H1 (cell line): Measurements from ENCODE around the gene EXD1. TPM values are rescaled to one million over a fixed set of nuclear protein-coding genes. Genes with fewer than 3 reads are reported as not detected.

ENCODE experiments used
- CTCF ChIA-PET: fragments of 300-600 bp; sonication (Branson Sonifier 250); formaldehyde crosslinking; loops from one replicate; lab custom pipeline; 2021; ENCODE audit not compliant: partially characterized antibody; lab: Charles Lee
- POLR2A ChIA-PET: fragments of 300-600 bp; sonication (Branson Sonifier 250); formaldehyde crosslinking; loops from one replicate; lab custom pipeline; 2021; ENCODE audit warnings: inconsistent platforms; ENCODE audit not compliant: partially characterized antibody; lab: Charles Lee
- DNase-seq, 2 experiments: peaks; one replicate each; pipeline versions ENCODE4 v3.0.0 to v3.0.0-alpha.2; 2010 to 2022; ENCODE audit warnings: low spot score in 2 of 2, low read depth in 1 of 2, mixed read lengths in 1 of 2
- FAIRE-seq: peaks from 2 replicates; lab custom pipeline; 2011; peaks lifted over from hg19 to GRCh38; lab: Jason Lieb, UNC
- H2AFZ ChIP-seq: 2 replicates; pipeline ENCODE4 v1.8.1; 2012; ENCODE audit warnings: low read length, inconsistent platforms
- H2AK5ac ChIP-seq: 2 replicates; pipeline ENCODE4 v1.6.1; 2013; ENCODE audit warnings: low read depth, low read length
- H2BK120ac ChIP-seq: replicated peaks from 2 replicates; pipeline ENCODE3; 2013; ENCODE audit warnings: low read depth, low read length, inconsistent platforms
- H2BK12ac ChIP-seq: 2 replicates; pipeline ENCODE4 v1.6.1; 2013; ENCODE audit warnings: low read depth, low read length
- H2BK15ac ChIP-seq: 2 replicates; pipeline ENCODE4 v1.6.1; 2013; ENCODE audit warnings: low read length
- H2BK20ac ChIP-seq: 2 replicates; pipeline ENCODE4 v1.6.1; 2013; ENCODE audit warnings: low read length
- H2BK5ac ChIP-seq: 2 replicates; pipeline ENCODE4 v1.6.1; 2013; ENCODE audit warnings: low read depth, low read length
- H3K14ac ChIP-seq: 2 replicates; pipeline ENCODE4 v1.6.1; 2013; ENCODE audit warnings: inconsistent platforms; ENCODE audit not compliant: insufficient read length
- H3K18ac ChIP-seq: 2 replicates; pipeline ENCODE4 v1.6.1; 2013; ENCODE audit warnings: low read length; ENCODE audit errors: extremely low read depth
- H3K23ac ChIP-seq: 2 replicates; pipeline ENCODE4 v1.6.1; 2013; ENCODE audit warnings: inconsistent platforms; ENCODE audit not compliant: insufficient read length
- H3K23me2 ChIP-seq: 2 replicates; pipeline ENCODE4 v1.6.1; 2013; ENCODE audit warnings: low read depth, low read length
- H3K27ac ChIP-seq: 2 replicates; pipeline ENCODE4 v1.6.1; 2011; ENCODE audit warnings: low read depth, low read length, inconsistent platforms
- H3K27me3 ChIP-seq, 4 experiments: replicated peaks in 1 of 4; 1 replicate in 1 of 4; 2 replicates in 3 of 4; pipeline versions ENCODE4 v1.6.1 to v1.8.1; 2011 to 2013; ENCODE audit warnings: low read length in 3 of 4, mild to moderate bottlenecking in 3 of 4, inconsistent platforms in 2 of 4, mixed read lengths in 2 of 4, moderate library complexity in 1 of 4; ENCODE audit not compliant: control insufficient read depth in 3 of 4, insufficient read depth in 3 of 4; ENCODE audit errors: extremely low read depth in 1 of 4
- H3K36me3 ChIP-seq, 4 experiments: 2 replicates each; pipeline versions ENCODE4 v1.6.1 to v1.8.1; 2011 to 2013; ENCODE audit warnings: mild to moderate bottlenecking in 4 of 4, low read length in 3 of 4, moderate library complexity in 2 of 4, control low read depth in 1 of 4, inconsistent platforms in 1 of 4; ENCODE audit not compliant: insufficient read depth in 4 of 4, control insufficient read depth in 2 of 4
- H3K4ac ChIP-seq: replicated peaks from 2 replicates; pipeline ENCODE3; 2013; ENCODE audit warnings: low read length, low read depth, mixed read lengths, inconsistent platforms; ENCODE audit not compliant: insufficient read length
- H3K4me1 ChIP-seq, 4 experiments: replicated peaks in 1 of 4; 1 replicate in 1 of 4; 2 replicates in 3 of 4; pipeline versions ENCODE4 v1.6.1 to v1.8.1; 2011 to 2013; ENCODE audit warnings: low read length in 3 of 4, inconsistent platforms in 2 of 4, mixed read lengths in 1 of 4; ENCODE audit not compliant: insufficient read depth in 4 of 4, control insufficient read depth in 3 of 4
- H3K4me2 ChIP-seq, 2 experiments: 2 replicates each; pipeline versions ENCODE4 v1.6.1 to v1.8.1; 2011 to 2013; ENCODE audit warnings: low read depth in 2 of 2, low read length in 2 of 2, control low read depth in 1 of 2, inconsistent platforms in 1 of 2, mild to moderate bottlenecking in 1 of 2; ENCODE audit not compliant: insufficient read depth in 1 of 2
- H3K4me3 ChIP-seq, 4 experiments: fragments of 200-600, 300-600 bp in 1 of 4; sonication (generic), shearing (Covaris generic), sonication (Bioruptor Twin) in 1 of 4; 2 replicates each; pipeline versions ENCODE4 v1.5.1 to v1.8.1; 2011 to 2016; ENCODE audit warnings: low read length in 4 of 4, low read depth in 3 of 4, control low read depth in 2 of 4, inconsistent platforms in 2 of 4, mild to moderate bottlenecking in 2 of 4, mixed read lengths in 1 of 4, moderate library complexity in 1 of 4; ENCODE audit not compliant: insufficient read depth in 2 of 4; ENCODE audit errors: extremely low read depth in 1 of 4
- H3K56ac ChIP-seq: replicated peaks from 2 replicates; pipeline ENCODE3; 2013; ENCODE audit warnings: low read depth, mild to moderate bottlenecking, mixed read lengths, low read length, inconsistent platforms; ENCODE audit not compliant: insufficient read length
- H3K79me1 ChIP-seq: 2 replicates; pipeline ENCODE4 v1.6.1; 2013; ENCODE audit warnings: low read depth, low read length, control low read depth
- H3K79me2 ChIP-seq, 2 experiments: 2 replicates each; pipeline versions ENCODE4 v1.6.1 to v1.8.1; 2012 to 2013; ENCODE audit warnings: low read length in 2 of 2, mild to moderate bottlenecking in 2 of 2, inconsistent platforms in 1 of 2; ENCODE audit not compliant: insufficient read depth in 2 of 2, control insufficient read depth in 1 of 2
- H3K9ac ChIP-seq, 4 experiments: replicated peaks in 1 of 4; 1 replicate in 1 of 4; 2 replicates in 3 of 4; pipeline versions ENCODE4 v1.6.1 to v1.8.1; 2011 to 2013; ENCODE audit warnings: low read depth in 3 of 4, low read length in 3 of 4, control low read depth in 2 of 4, mild to moderate bottlenecking in 2 of 4, moderate library complexity in 2 of 4, inconsistent platforms in 1 of 4; ENCODE audit errors: extremely low read depth in 1 of 4
- H3K9me3 ChIP-seq, 2 experiments: 2 replicates each; pipeline versions ENCODE4 v1.6.1 to v1.8.1; 2012 to 2013; ENCODE audit warnings: mild to moderate bottlenecking in 2 of 2, moderate library complexity in 2 of 2, control low read depth in 1 of 2, inconsistent platforms in 1 of 2, low read depth in 1 of 2, low read length in 1 of 2, mixed read lengths in 1 of 2; ENCODE audit not compliant: insufficient read depth in 2 of 2
- H4K20me1 ChIP-seq, 2 experiments: replicated peaks in 1 of 2; 2 replicates each; pipeline versions ENCODE3 to v1.8.1; 2011 to 2013; ENCODE audit warnings: inconsistent platforms in 2 of 2, low read length in 2 of 2, mild to moderate bottlenecking in 1 of 2; ENCODE audit not compliant: insufficient read depth in 2 of 2, control insufficient read depth in 1 of 2
- H4K5ac ChIP-seq: 2 replicates; pipeline ENCODE4 v1.6.1; 2013; ENCODE audit warnings: low read length, low read depth, mixed read lengths, inconsistent platforms; ENCODE audit not compliant: insufficient read length
- H4K8ac ChIP-seq: 2 replicates; pipeline ENCODE4 v1.8.0; 2013; ENCODE audit warnings: mild to moderate bottlenecking, moderate library complexity, low read length, inconsistent platforms; ENCODE audit not compliant: insufficient read depth; ENCODE audit errors: extremely low read depth
- H4K91ac ChIP-seq: replicated peaks from 2 replicates; pipeline ENCODE3; 2013; ENCODE audit warnings: low read length, mixed read lengths, inconsistent platforms; ENCODE audit not compliant: insufficient read length
- ATF3 ChIP-seq: IDR thresholded peaks from 2 replicates; pipeline ENCODE4 v1.6.1; 2011; ENCODE audit warnings: low read depth, mild to moderate bottlenecking, low read length; ENCODE audit not compliant: insufficient read depth
- BRCA1 ChIP-seq: IDR thresholded peaks from 2 replicates; pipeline ENCODE4 v1.6.1; 2012; ENCODE audit warnings: low read depth, low read length, improper control_type of control experiment
- EP300 ChIP-seq, 2 experiments: IDR thresholded peaks; 1 replicate in 1 of 2; 2 replicates in 1 of 2; pipeline ENCODE4 v1.6.1; 2011 to 2012; ENCODE audit warnings: low read depth in 2 of 2, low read length in 2 of 2, mild to moderate bottlenecking in 2 of 2, borderline replicate concordance in 1 of 2, inconsistent platforms in 1 of 2, moderate library complexity in 1 of 2
- EZH2 ChIP-seq: fragments of 200-600 bp; sonication (generic); IDR thresholded peaks from 2 replicates; pipeline ENCODE4 v1.7.1; 2012; ENCODE audit warnings: low read depth, mild to moderate bottlenecking, moderate library complexity, low read length, inconsistent platforms; ENCODE audit not compliant: severe bottlenecking
- FOSL1 ChIP-seq: IDR thresholded peaks from 2 replicates; pipeline ENCODE4 v1.6.1; 2011; ENCODE audit warnings: mild to moderate bottlenecking, low read depth, low read length, moderate library complexity; ENCODE audit not compliant: insufficient read depth
- JUND ChIP-seq: IDR thresholded peaks from 2 replicates; pipeline ENCODE4 v1.6.1; 2011; ENCODE audit warnings: mild to moderate bottlenecking, improper control_type of control experiment, low read length
- NANOG ChIP-seq: IDR thresholded peaks from 2 replicates; pipeline ENCODE4 v1.6.1; 2011; ENCODE audit warnings: low read length, low read depth, mild to moderate bottlenecking, inconsistent platforms; ENCODE audit not compliant: insufficient read depth, poor library complexity, severe bottlenecking
- SAP30 ChIP-seq: fragments of 300-600 bp; sonication (generic); IDR thresholded peaks from 2 replicates; pipeline ENCODE4 v1.7.1; 2012; ENCODE audit warnings: low read length, moderate library complexity, mild to moderate bottlenecking, inconsistent platforms; ENCODE audit not compliant: insufficient read depth, insufficient replicate concordance
- SIX5 ChIP-seq: IDR thresholded peaks from 2 replicates; pipeline ENCODE4 v1.6.1; 2011; ENCODE audit warnings: mild to moderate bottlenecking, low read depth, low read length
- SP1 ChIP-seq: IDR thresholded peaks from 2 replicates; pipeline ENCODE4 v1.6.1; 2011; ENCODE audit warnings: low read depth, low read length
- SP2 ChIP-seq: IDR thresholded peaks from 2 replicates; pipeline ENCODE4 v1.6.1; 2012; ENCODE audit warnings: mild to moderate bottlenecking, low read length, inconsistent platforms
- TAF1 ChIP-seq: IDR thresholded peaks from 2 replicates; pipeline ENCODE4 v1.6.1; 2011; ENCODE audit warnings: mild to moderate bottlenecking, low read depth, low read length
- TAF7 ChIP-seq: optimal IDR thresholded peaks from 2 replicates; pipeline ENCODE3; 2011; ENCODE audit warnings: low read depth, mild to moderate bottlenecking, inconsistent platforms, low read length, moderate library complexity, borderline replicate concordance
- TEAD4 ChIP-seq: IDR thresholded peaks from 2 replicates; pipeline ENCODE4 v1.6.1; 2012; ENCODE audit warnings: low read depth, low read length, inconsistent platforms, mixed read lengths
- WGBS, 2 experiments: shearing (Covaris generic) in 1 of 2; methylation state at CpG; one replicate each; pipeline versions ENCODE4 v1.1.6 to v1.1.7; 2013 to 2015; ENCODE audit warnings: low lambda C conversion rate in 2 of 2, mixed read lengths in 2 of 2, inconsistent platforms in 1 of 2, low coverage in 1 of 2, missing lambda C conversion rate in 1 of 2; ENCODE audit not compliant: insufficient replicate concordance in 2 of 2, insufficient coverage in 1 of 2, insufficient read length in 1 of 2; ENCODE audit errors: extremely low coverage in 1 of 2, missing lambda C conversion rate in 1 of 2; 5-methylcytosine and 5-hydroxymethylcytosine counted together
- polyA plus RNA-seq, 7 experiments: library from polyadenylated mRNA; depleted of rRNA in 3 of 7; stranded (reverse) in 5 of 7; unstranded in 2 of 7; fragments of >200 nt in 5 of 7; fragments of 200-250 nt in 2 of 7; gene quantifications; 1 replicate in 5 of 7; 2 replicates in 1 of 7; 4 replicates in 1 of 7; pipeline versions ENCODE4 v1.2.1 to v1.2.3, GENCODE V29; 2011 to 2013; ENCODE audit warnings: missing spikeins in 2 of 7, mixed read lengths in 2 of 7
- total RNA-seq: library from RNA; stranded (reverse); fragmentation: NEBNext Ultra II Directional; extraction: Animal tissue kit (Norgen Biotek cat#: 25700); gene quantifications from 2 replicates; pipeline ENCODE4 v1.2.1, GENCODE V29; 2021

The EXD1 gene
- total and polyA plus RNA-seq, 2 of the 8 experiments (the other 6 are each of a cell fraction or from before 2014, with no cell fraction given) = 0.06 to 0.54 TPM

- DNase-seq (no peak), FAIRE-seq (no peak)
- H3K56ac ChIP-seq = no peak overlapping the region
- no peak overlapping the region for H3K4me2 ChIP-seq
- H3K9ac ChIP-seq = no peak overlapping the region; a peak in 1 of 7 replicates
- ChIA-PET POLR2A (interaction anchor here (0.6 kb wide), 1 partner anchor 93 kb away, joined by 3 read pairs; no protein-coding TSS in a partner anchor), CTCF (no interaction called here)
- H3K23me2 ChIP-seq = peaks cover 6% of the 10 kb centered on the region
- no peak overlapping the region for H3K23ac ChIP-seq
- H3K27me3 ChIP-seq = peaks cover 0 to 5% (median 4%) of the 10 kb centered on the region in 4 experiments; a peak in 2 of 7 replicates
- H3K9me3 ChIP-seq = no peaks in the 10 kb centered on the region
- no peak overlapping the region for H2BK15ac ChIP-seq
- H3K18ac ChIP-seq = no peak overlapping the region
- H2BK20ac ChIP-seq = no peak overlapping the region
- H4K91ac ChIP-seq = no peak overlapping the region
- no peak overlapping the region for H3K4ac ChIP-seq
- H3K4me1 ChIP-seq = no peaks in the 10 kb centered on the region; a peak in 2 of 7 replicates
- no peak overlapping the region for H4K5ac ChIP-seq
- no peak overlapping the region for H3K27ac ChIP-seq
- peaks cover 2% of the 10 kb centered on the region; the same call in 1 of the 2 replicates for H3K79me1 ChIP-seq
- no peak overlapping the region for H4K8ac ChIP-seq
- H2AK5ac ChIP-seq = no peak overlapping the region
- no peak overlapping the region for H2AFZ ChIP-seq
- H2BK120ac ChIP-seq = no peak overlapping the region
- H3K36me3 ChIP-seq = no peaks in the 10 kb centered on the region
- peaks cover 0 to 29% of the 10 kb centered on the region in 2 experiments; a peak in 2 of 4 replicates for H3K79me2 ChIP-seq
- H4K20me1 ChIP-seq = peaks cover 0 to 4% of the 10 kb centered on the region in 2 experiments
- H2BK5ac ChIP-seq = no peak overlapping the region
- 83% methylated on average over 1 of the region's 1 CpG; no CpG with 5 or more reads in 1 of the 2 experiments for WGBS, 2 experiments
- no peak overlapping the region for H3K4me3 ChIP-seq
- no peak overlapping the region for H3K14ac ChIP-seq
- H2BK12ac ChIP-seq = no peak overlapping the region
- TF ChIP-seq JUND (no peak), SP2 (no peak), BRCA1 (no peak), EZH2 (no peak), FOSL1 (no peak), TAF7 (no peak), NANOG (no peak), EP300 (IDR thresholded peaks at IDR 0.05; ENCODE audit: borderline replicate concordance in 1 of 2, low read depth in 2 of 2, low read length in 2 of 2) (no peak), SP1 (no peak), SIX5 (no peak), TEAD4 (no peak), TAF1 (no peak), ATF3 (no peak), SAP30 (no peak)
Observed at GRCh38 chr15:41233367-41233771, 2.8 kb upstream of the EXD1 start.
